Measurements from ENCODE around the gene LZIC.

DNA sequence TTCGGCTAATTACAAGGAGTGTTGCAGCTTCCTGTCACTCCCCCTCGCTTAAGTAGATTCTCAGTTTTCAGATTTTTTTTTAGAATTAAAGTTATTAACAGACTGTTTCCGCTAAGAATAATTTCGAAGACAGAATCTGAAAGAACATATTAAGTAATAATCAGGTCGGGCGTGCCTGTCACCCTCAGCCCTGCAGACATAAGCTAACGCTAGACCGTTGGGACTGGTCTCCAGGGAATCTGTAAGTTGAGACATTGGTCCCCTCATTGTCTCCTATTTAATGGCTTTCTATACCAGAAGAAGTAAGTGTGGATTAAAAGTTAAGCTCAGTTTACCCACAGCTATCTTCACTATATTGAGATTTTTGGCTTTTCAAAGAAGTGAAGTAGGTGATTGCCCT lies 14.5 kb upstream of the LZIC start:
- TF ChIP-seq, protein P1, sequence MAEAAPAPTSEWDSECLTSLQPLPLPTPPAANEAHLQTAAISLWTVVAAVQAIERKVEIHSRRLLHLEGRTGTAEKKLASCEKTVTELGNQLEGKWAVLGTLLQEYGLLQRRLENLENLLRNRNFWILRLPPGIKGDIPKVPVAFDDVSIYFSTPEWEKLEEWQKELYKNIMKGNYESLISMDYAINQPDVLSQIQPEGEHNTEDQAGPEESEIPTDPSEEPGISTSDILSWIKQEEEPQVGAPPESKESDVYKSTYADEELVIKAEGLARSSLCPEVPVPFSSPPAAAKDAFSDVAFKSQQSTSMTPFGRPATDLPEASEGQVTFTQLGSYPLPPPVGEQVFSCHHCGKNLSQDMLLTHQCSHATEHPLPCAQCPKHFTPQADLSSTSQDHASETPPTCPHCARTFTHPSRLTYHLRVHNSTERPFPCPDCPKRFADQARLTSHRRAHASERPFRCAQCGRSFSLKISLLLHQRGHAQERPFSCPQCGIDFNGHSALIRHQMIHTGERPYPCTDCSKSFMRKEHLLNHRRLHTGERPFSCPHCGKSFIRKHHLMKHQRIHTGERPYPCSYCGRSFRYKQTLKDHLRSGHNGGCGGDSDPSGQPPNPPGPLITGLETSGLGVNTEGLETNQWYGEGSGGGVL (CRISPR knock-in tag; IDR thresholded peaks at IDR 0.05), result no peak
- TF ChIP-seq KDM1A (IDR thresholded peaks at IDR 0.05) (no peak), YY1 (IDR thresholded peaks at IDR 0.05; ENCODE audit: borderline replicate concordance in 1 of 3, control insufficient read depth in 1 of 3, extremely low read depth in 1 of 3, insufficient read depth in 3 of 3, insufficient read length in 1 of 3, insufficient replicate concordance in 2 of 3, low read depth in 1 of 3, low read length in 2 of 3) (no peak), BHLHE40 (IDR thresholded peaks at IDR 0.05; ENCODE audit: low read length) (no peak), RFX1 (IDR thresholded peaks at IDR 0.05) (no peak), USF2 (CRISPR knock-in tag; IDR thresholded peaks at IDR 0.05) (no peak), CBX5 (IDR thresholded peaks at IDR 0.05; ENCODE audit: borderline replicate concordance, low read depth) (no peak), ZFP36 (IDR thresholded peaks at IDR 0.05; ENCODE audit: low read depth, low read length, partially characterized antibody) (no peak), ERF (CRISPR knock-in tag; IDR thresholded peaks at IDR 0.05) (no peak), SP1 (CRISPR knock-in tag; IDR thresholded peaks at IDR 0.05) (no peak), HNRNPK (IDR thresholded peaks at IDR 0.05; ENCODE audit: low read depth, low read length, poor library complexity, severe bottlenecking) (no peak), ATF2 (CRISPR knock-in tag; IDR thresholded peaks at IDR 0.05) (no peak), ZKSCAN3 (CRISPR knock-in tag; IDR thresholded peaks at IDR 0.05) (no peak), ZNF134 (CRISPR knock-in tag; conservative IDR thresholded peaks at IDR 0.05) (no peak)

Measured in K562 (cell line).